Breast epithelium (tissue), 4 donors: ENCODE measurements around the gene GLIS1. TPM values are rescaled to one million over a fixed set of nuclear protein-coding genes. Genes with fewer than 3 reads are reported as not detected.

Experiments used
- DNase-seq, 2 donors: peaks; one replicate each; pipeline ENCODE4 v3.0.0-alpha.2; 2019; ENCODE audit warnings: low spot score in 2 of 2
- H3K27ac ChIP-seq, 2 donors: fragments of 200-600 bp; sonication (generic) in 1 of 2; one replicate each; pipeline ENCODE4 v1.5.1; 2016 to 2019; ENCODE audit warnings: mild to moderate bottlenecking in 1 of 2
- H3K27me3 ChIP-seq, 2 donors: fragments of 200-600 bp; sonication (generic) in 1 of 2; one replicate each; pipeline versions ENCODE4 v1.5.1 to v1.6.0; 2017 to 2019; ENCODE audit warnings: control low read depth in 1 of 2, mild to moderate bottlenecking in 1 of 2
- H3K36me3 ChIP-seq: fragments of 200-600 bp; one replicate; pipeline ENCODE4 v1.5.1; 2019
- H3K4me1 ChIP-seq, 2 donors: fragments of 200-600 bp; sonication (generic); one replicate each; pipeline ENCODE4 v1.5.1; 2016 to 2019; ENCODE audit warnings: control low read depth in 1 of 2
- H3K4me3 ChIP-seq, 3 donors: fragments of 200-600 bp; sonication (generic); 1 replicate in 2 of 3; 2 replicates in 1 of 3; pipeline ENCODE4 v1.5.1; 2016 to 2019; ENCODE audit warnings: mild to moderate bottlenecking in 3 of 3, moderate library complexity in 2 of 3
- H3K9me3 ChIP-seq, 2 donors: fragments of 200-600 bp; sonication (generic) in 1 of 2; one replicate each; pipeline ENCODE4 v1.5.1; 2016 to 2019; ENCODE audit warnings: control low read depth in 1 of 2
- CTCF ChIP-seq, 3 donors: fragments of 450-650 bp; IDR thresholded peaks; one replicate each; pipeline ENCODE4 v1.5.1; 2016 to 2017; ENCODE audit warnings: antibody characterized with exemption in 3 of 3, mild to moderate bottlenecking in 3 of 3, moderate library complexity in 3 of 3
- POLR2A ChIP-seq: fragments of 450-650 bp; IDR thresholded peaks from one replicate; pipeline ENCODE4 v1.6.1; 2016; ENCODE audit warnings: antibody characterized with exemption, mild to moderate bottlenecking, moderate library complexity
- POLR2AphosphoS5 ChIP-seq, 3 donors: sonication (generic); formaldehyde crosslinking; IDR thresholded peaks; one replicate each; pipeline ENCODE4 v1.6.1; 2017; ENCODE audit warnings: antibody characterized with exemption in 3 of 3
- intact Hi-C: fragments of 100-400 bp; cut with DNase I; formaldehyde crosslinking; loops from one replicate; pipeline ENCODE4 v1.15.1; 2023; ENCODE audit warnings: low total_unique reads
- total RNA-seq, 3 donors: library from RNA; depleted of rRNA; stranded (reverse); fragments of >200 nt; gene quantifications; one replicate each; pipeline ENCODE4 v1.1.0, GENCODE V29; 2016

GLIS1 gene
- total RNA-seq, 3 donors from 2014 or later: 0.16 to 2.0 (median 0.59) TPM

GRCh38 chr1:53508056-53508990 is 230.6 kb downstream of the GLIS1 start:
- no peak overlapping the region for H3K4me3 ChIP-seq
- no peaks in the 10 kb centered on the region for H3K27me3 ChIP-seq
- no peak for TF ChIP-seq POLR2AphosphoS5 (IDR thresholded peaks at IDR 0.05)
- TF ChIP-seq CTCF (IDR thresholded peaks at IDR 0.05): no peak
- TF ChIP-seq POLR2A: no peak
- no peak for DNase-seq
- intact Hi-C loops: no loop called here
- H3K27ac ChIP-seq: no peak overlapping the region
- H3K4me1 ChIP-seq: no peaks in the 10 kb centered on the region
- H3K9me3 ChIP-seq: no peaks in the 10 kb centered on the region
- no peaks in the 10 kb centered on the region for H3K36me3 ChIP-seq

GRCh38 chr1:53507116-53507820 is 231.7 kb downstream of the GLIS1 start:
- TF ChIP-seq POLR2AphosphoS5 (IDR thresholded peaks at IDR 0.05) (no peak), CTCF (IDR thresholded peaks at IDR 0.05) (no peak), POLR2A (no peak)
- intact Hi-C loops: no loop called here
- no peaks in the 10 kb centered on the region for H3K9me3 ChIP-seq
- DNase-seq: no peak
- no peaks in the 10 kb centered on the region for H3K36me3 ChIP-seq
- no peak overlapping the region for H3K4me3 ChIP-seq
- no peaks in the 10 kb centered on the region for H3K4me1 ChIP-seq
- no peak overlapping the region for H3K27ac ChIP-seq
- no peaks in the 10 kb centered on the region for H3K27me3 ChIP-seq

- Histone ChIP-seq H3K4me1 (no peaks in the 10 kb centered on the region), H3K36me3 (no peaks in the 10 kb centered on the region), H3K27ac (no peak overlapping the region), H3K27me3 (no peaks in the 10 kb centered on the region), H3K9me3 (no peaks in the 10 kb centered on the region), H3K4me3 (no peak overlapping the region)
- intact Hi-C loops: no loop called here
- TF ChIP-seq POLR2A (no peak), CTCF (IDR thresholded peaks at IDR 0.05) (no peak), POLR2AphosphoS5 (IDR thresholded peaks at IDR 0.05) (no peak)
- DNase-seq: no peak
These were observed 232.5 kb downstream of the GLIS1 start for GRCh38 chr1:53506355-53507050.

- no peaks in the 10 kb centered on the region for H3K9me3 ChIP-seq
- no peak for TF ChIP-seq POLR2A
- TF ChIP-seq POLR2AphosphoS5 (IDR thresholded peaks at IDR 0.05): no peak
- no peak for TF ChIP-seq CTCF (IDR thresholded peaks at IDR 0.05)
These were observed 233.1 kb downstream of the GLIS1 start for GRCh38 chr1:53505891-53506290.

More at GRCh38 chr1:53505891-53506290, 233.1 kb downstream of the GLIS1 start:
- Histone ChIP-seq H3K27ac (no peak overlapping the region), H3K36me3 (no peaks in the 10 kb centered on the region), H3K4me1 (no peaks in the 10 kb centered on the region), H3K4me3 (no peak overlapping the region), H3K27me3 (peaks cover 0 to under 1% of the 10 kb centered on the region in 2 donors)
- intact Hi-C loops: no loop called here
- DNase-seq: no peak
